ENCODE results near the gene AKAP11.

The AKAP11 gene

DNA sequence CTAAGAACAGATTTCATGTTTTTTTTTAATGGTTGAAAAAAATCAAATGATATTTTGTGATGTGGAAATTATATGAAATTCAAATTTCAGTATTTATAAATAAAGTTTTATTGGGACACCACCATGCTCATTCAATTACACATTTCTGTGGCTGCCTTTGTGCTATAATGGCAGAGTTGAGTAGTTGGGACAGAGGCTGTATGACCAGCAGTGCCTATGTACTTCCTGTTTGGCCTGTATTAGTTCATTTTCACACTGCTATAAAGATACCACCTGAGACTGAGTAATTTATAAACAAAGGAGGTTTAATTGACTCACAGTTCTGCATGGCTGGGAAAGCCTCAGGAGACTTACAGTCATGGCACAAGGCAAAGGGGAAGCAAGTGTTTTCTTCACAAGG lies 33.6 kb downstream of the AKAP11 start:
- TF ChIP-seq, protein P1, sequence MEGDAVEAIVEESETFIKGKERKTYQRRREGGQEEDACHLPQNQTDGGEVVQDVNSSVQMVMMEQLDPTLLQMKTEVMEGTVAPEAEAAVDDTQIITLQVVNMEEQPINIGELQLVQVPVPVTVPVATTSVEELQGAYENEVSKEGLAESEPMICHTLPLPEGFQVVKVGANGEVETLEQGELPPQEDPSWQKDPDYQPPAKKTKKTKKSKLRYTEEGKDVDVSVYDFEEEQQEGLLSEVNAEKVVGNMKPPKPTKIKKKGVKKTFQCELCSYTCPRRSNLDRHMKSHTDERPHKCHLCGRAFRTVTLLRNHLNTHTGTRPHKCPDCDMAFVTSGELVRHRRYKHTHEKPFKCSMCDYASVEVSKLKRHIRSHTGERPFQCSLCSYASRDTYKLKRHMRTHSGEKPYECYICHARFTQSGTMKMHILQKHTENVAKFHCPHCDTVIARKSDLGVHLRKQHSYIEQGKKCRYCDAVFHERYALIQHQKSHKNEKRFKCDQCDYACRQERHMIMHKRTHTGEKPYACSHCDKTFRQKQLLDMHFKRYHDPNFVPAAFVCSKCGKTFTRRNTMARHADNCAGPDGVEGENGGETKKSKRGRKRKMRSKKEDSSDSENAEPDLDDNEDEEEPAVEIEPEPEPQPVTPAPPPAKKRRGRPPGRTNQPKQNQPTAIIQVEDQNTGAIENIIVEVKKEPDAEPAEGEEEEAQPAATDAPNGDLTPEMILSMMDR (IDR thresholded peaks at IDR 0.05; ENCODE audit: insufficient read depth, missing control alignments): no peak
- no peak for FAIRE-seq
- no peak for DNase-seq (ENCODE audit: insufficient read length, low spot score)

DNA sequence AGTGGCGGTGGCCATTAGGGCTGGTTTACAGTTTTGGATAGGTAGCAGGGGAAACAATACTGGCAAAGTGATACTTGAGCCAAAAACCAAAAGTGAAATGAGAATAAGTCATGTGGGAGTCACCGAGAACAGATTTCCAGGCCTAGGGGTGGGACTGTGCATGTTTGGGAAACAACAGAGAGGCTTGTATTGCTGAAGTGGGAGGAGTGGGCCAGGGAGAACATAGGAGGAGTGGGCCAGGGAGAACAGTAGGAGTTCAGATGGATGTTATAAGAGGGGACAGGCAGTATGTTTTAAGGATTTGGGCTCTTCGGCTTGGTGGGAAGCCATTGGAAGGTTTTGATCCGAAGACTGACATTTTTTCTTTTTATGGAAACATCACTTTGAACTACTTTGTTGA lies 35.5 kb downstream of the AKAP11 start:
- FAIRE-seq: no peak
- DNase-seq (ENCODE audit: insufficient read length, low spot score): no peak
- TF ChIP-seq, protein P1 (IDR thresholded peaks at IDR 0.05; ENCODE audit: insufficient read depth, missing control alignments): no peak

DNA sequence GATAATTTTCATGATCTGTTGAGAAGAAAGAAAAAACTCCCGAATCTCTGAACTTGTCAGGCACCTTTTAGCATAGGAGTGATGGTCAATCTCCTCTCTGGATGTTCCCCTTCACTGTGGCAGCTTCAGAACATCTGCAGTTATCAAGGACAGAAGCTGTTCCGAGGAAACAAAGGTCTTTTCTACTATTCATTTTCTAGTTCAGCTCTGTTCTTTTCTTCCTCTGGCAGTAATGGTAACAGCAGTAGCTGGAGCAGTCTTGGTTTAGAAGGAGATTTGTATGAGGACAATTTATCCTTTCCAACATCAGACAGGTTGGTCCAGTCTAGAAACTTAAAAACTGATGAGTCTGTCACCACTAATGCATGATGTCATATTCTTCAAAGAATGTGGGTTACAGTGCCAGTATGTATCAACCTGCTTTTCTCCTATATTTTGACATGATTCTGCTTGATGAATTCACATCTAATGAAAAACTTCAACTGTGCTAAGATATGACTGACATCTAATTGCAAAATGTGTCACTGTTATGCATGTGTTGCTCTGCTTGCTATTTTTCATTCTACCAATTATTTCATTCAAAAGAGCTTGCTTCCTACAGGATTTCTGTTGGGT lies 41.0 kb downstream of the AKAP11 start:
- FAIRE-seq (peak; percentile 44), DNase-seq (ENCODE audit: insufficient read length, low spot score) (no peak)
- TF ChIP-seq, protein P1 (IDR thresholded peaks at IDR 0.05; ENCODE audit: insufficient read depth, missing control alignments): no peak

DNA sequence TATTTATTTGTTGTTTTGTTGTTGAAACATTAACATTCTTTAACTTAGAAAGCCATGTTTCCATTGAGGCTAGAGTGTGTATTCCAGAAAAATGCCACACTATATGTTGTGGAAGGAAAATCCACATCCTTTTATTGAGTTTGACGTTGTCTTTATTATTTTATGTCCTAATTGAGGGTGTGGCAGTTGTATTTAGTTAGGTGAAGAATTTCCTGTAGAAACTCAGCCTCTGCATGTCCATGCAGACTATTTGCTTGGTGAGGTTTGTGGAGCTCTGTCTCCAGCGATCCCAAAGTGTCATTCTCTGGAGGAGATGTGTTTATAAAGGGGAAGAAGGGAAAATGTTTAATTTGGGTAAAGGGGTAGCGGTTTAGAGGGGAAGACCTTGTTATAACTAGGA lies 46.6 kb downstream of the AKAP11 start:
- no peak for DNase-seq (ENCODE audit: insufficient read length, low spot score)
- TF ChIP-seq, protein P1 (IDR thresholded peaks at IDR 0.05; ENCODE audit: insufficient read depth, missing control alignments): no peak
- FAIRE-seq: no peak

DNA sequence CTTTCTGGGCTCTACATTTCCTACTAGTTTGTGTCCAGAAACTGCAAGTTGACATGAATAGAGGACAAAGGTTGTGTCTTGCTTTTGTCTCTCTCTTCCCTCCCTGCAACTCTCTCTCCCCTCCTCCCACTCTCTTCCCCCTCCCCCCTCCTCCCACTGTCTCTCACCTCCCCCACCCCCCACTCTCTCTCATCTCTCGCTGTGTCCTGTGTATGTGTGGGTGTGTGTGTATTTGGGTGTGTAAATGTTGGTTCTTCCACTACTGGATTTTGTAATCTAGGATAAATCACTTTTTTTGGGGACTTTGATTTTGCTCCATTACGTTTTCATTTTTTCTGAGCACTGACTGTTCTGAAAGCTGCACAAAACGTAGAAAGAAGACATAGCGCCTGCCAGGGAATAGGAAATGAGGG lies 48.4 kb downstream of the AKAP11 start:
- DNase-seq (ENCODE audit: insufficient read length, low spot score) (no peak), FAIRE-seq (no peak)
- TF ChIP-seq, protein P1 (IDR thresholded peaks at IDR 0.05; ENCODE audit: insufficient read depth, missing control alignments): no peak

DNA sequence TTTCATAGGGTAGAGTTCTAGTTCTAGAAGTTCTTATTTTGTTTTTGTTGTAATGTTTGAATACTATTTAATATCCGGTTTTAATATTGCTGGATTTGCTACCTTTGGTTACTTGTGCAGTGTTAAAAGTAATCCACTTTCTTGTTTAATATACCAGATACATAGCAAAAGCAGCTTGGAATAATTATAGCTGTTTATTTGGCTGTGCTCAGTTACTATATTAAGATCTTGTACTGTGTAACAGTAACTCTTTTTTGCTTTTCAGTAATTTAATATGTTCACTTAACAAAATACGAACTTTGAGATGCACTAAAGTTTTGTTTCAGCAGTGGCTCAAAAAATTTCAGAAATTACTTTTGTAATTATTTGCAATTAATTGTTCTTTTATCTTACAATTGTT lies 50.9 kb downstream of the AKAP11 start:
- no peak for FAIRE-seq
- no peak for DNase-seq (ENCODE audit: insufficient read length, low spot score)
- TF ChIP-seq, protein P1 (IDR thresholded peaks at IDR 0.05; ENCODE audit: insufficient read depth, missing control alignments): no peak

DNA sequence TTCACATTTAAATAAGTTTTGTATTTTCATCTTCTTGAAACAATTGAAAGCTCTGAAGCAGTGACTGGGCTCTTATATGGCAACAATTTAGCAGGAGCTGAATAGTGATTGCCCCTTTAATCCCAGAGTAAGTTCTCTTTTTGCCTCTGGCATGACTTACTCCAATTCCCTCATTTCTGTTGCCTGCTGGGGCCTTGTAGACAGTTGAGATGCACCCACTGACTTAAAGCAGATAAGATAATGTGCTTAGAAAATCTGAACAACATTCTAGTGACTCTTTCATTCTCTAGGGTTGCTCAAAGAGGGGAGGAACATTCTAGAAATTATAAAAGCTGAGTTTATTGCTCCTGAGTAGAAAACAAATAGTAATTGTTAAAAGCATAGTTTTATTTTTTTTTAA lies 52.8 kb downstream of the AKAP11 start:
- no peak for DNase-seq (ENCODE audit: insufficient read length, low spot score)
- FAIRE-seq: no peak
- TF ChIP-seq, protein P1 (IDR thresholded peaks at IDR 0.05; ENCODE audit: insufficient read depth, missing control alignments): no peak

All from D721Med (cell line).